ENCODE measurements around the gene EPB41L1. TPM values are rescaled to one million over a fixed set of nuclear protein-coding genes. Genes with fewer than 3 reads are reported as not detected.

Gene EPB41L1
- total RNA-seq, 1 experiment from 2014 or later, result 42.1 TPM

DNA sequence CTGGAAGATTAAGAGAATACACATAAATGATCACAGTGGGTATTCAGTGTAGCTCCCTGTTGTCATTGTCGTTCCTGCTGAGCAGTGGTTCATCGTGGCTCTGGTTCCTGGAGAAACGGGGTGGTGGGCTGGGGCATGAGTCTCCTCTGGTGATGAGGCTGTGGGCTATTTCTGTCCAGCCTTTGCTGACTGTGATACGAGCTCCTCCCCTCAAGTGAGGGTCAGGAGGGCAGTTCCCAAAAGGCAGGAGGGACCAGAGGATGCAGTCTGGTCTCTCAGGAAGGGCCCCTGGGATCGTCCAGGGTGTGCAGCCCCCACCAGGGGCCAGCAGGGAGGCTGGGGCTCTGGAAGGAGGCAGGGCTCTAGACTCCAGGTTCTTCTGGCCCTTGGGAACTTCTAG lies 120.5 kb downstream of the EPB41L1 start:
- intact Hi-C loops (cut with micrococcal nuclease), result no loop called here
- H3K27me3 ChIP-seq (ENCODE audit: insufficient read depth, low read length), result no peaks in the 10 kb centered on the region
- no TSS peak for BruUV-seq (replicated peaks)

More for the DNA sequence above, 120.5 kb downstream of the EPB41L1 start:
- ATAC-seq, result no peak
- H3K4me3 ChIP-seq (replicated peaks in 1 of 2; ENCODE audit: low read depth in 1 of 2, low read length in 2 of 2), result no peak overlapping the region
- ChIA-PET CTCF (no interaction called here), POLR2A (no interaction called here), RAD21 (ENCODE audit: low non-redundant PET in 1 of 2, low total read pairs in 2 of 2, uncharacterized antibody in 2 of 2, unreplicated experiment in 2 of 2) (no interaction called here)
- no peaks in the 10 kb centered on the region for H3K9me2 ChIP-seq (ENCODE audit: insufficient read depth)
- no peaks in the 10 kb centered on the region for H3K9me3 ChIP-seq (ENCODE audit: control insufficient read depth in 1 of 2, insufficient read depth in 1 of 2, low read depth in 1 of 2, low read length in 2 of 2)
- no peaks in the 10 kb centered on the region for H3K36me3 ChIP-seq (ENCODE audit: control insufficient read depth in 1 of 2, insufficient read depth in 2 of 2, low read length in 2 of 2)
- TF ChIP-seq, protein P1, sequence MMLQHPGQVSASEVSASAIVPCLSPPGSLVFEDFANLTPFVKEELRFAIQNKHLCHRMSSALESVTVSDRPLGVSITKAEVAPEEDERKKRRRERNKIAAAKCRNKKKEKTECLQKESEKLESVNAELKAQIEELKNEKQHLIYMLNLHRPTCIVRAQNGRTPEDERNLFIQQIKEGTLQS (IDR thresholded peaks at IDR 0.05), result no peak
- TF ChIP-seq ELF1 (IDR thresholded peaks at IDR 0.05; ENCODE audit: borderline replicate concordance, low read depth), result no peak
- no peak for TF ChIP-seq SRF (IDR thresholded peaks at IDR 0.05; ENCODE audit: low read depth)
- no peak for TF ChIP-seq SP1 (IDR thresholded peaks at IDR 0.05; ENCODE audit: low read depth)
- TF ChIP-seq CEBPB (IDR thresholded peaks at IDR 0.05; ENCODE audit: low read depth), result no peak
- TF ChIP-seq, protein P2, sequence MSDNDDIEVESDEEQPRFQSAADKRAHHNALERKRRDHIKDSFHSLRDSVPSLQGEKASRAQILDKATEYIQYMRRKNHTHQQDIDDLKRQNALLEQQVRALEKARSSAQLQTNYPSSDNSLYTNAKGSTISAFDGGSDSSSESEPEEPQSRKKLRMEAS (IDR thresholded peaks at IDR 0.05), result no peak
- TF ChIP-seq EGR1 (IDR thresholded peaks at IDR 0.05; ENCODE audit: low read depth), result no peak
- no peak for TF ChIP-seq SIN3A (IDR thresholded peaks at IDR 0.05; ENCODE audit: low read depth)
- no peak for TF ChIP-seq EZH2 (IDR thresholded peaks at IDR 0.05)
- TF ChIP-seq FOSL1 (IDR thresholded peaks at IDR 0.05; ENCODE audit: low read depth), result no peak
- no peak for TF ChIP-seq POLR2A (IDR thresholded peaks at IDR 0.05; ENCODE audit: borderline replicate concordance, extremely low read depth, insufficient read depth, insufficient read length)
- TF ChIP-seq CBX3 (IDR thresholded peaks at IDR 0.05; ENCODE audit: low read depth), result no peak
- no peak for TF ChIP-seq ZNF274 (IDR thresholded peaks at IDR 0.05; ENCODE audit: low read depth, low read length)
- TF ChIP-seq ZFX (IDR thresholded peaks at IDR 0.05), result no peak
- TF ChIP-seq YY1 (IDR thresholded peaks at IDR 0.05; ENCODE audit: extremely low read depth, insufficient replicate concordance, low read depth, low read length), result no peak
- TF ChIP-seq, protein P3, sequence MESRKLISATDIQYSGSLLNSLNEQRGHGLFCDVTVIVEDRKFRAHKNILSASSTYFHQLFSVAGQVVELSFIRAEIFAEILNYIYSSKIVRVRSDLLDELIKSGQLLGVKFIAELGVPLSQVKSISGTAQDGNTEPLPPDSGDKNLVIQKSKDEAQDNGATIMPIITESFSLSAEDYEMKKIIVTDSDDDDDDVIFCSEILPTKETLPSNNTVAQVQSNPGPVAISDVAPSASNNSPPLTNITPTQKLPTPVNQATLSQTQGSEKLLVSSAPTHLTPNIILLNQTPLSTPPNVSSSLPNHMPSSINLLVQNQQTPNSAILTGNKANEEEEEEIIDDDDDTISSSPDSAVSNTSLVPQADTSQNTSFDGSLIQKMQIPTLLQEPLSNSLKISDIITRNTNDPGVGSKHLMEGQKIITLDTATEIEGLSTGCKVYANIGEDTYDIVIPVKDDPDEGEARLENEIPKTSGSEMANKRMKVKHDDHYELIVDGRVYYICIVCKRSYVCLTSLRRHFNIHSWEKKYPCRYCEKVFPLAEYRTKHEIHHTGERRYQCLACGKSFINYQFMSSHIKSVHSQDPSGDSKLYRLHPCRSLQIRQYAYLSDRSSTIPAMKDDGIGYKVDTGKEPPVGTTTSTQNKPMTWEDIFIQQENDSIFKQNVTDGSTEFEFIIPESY (IDR thresholded peaks at IDR 0.05; ENCODE audit: extremely low read depth, insufficient replicate concordance, low read length), result no peak
- no peak for TF ChIP-seq REST (IDR thresholded peaks at IDR 0.05; ENCODE audit: low read depth)
- TF ChIP-seq EZH2phosphoT487 (IDR thresholded peaks at IDR 0.05; ENCODE audit: borderline replicate concordance), result no peak
- TF ChIP-seq CTCF (IDR thresholded peaks at IDR 0.05 in 2 of 3, conservative IDR thresholded peaks at IDR 0.05 in 1 of 3; ENCODE audit: borderline replicate concordance in 1 of 3, insufficient read depth in 1 of 3, low read depth in 2 of 3, low read length in 2 of 3), result no peak
- TF ChIP-seq RAD21 (IDR thresholded peaks at IDR 0.05; ENCODE audit: low read depth), result no peak
- no peaks in the 10 kb centered on the region for H4K20me1 ChIP-seq (ENCODE audit: insufficient read depth)
- no peak overlapping the region for H3K27ac ChIP-seq (ENCODE audit: low read depth, low read length)
- H3K4me1 ChIP-seq (ENCODE audit: control insufficient read depth in 1 of 2, insufficient read depth in 2 of 2, low read length in 2 of 2), result no peaks in the 10 kb centered on the region
- no peak for DNase-seq (ENCODE audit: low read depth, low spot score)
- no peak overlapping the region for H2AFZ ChIP-seq (ENCODE audit: low read depth, low read length, poor library complexity, severe bottlenecking)
- H3K79me2 ChIP-seq (ENCODE audit: insufficient read depth, low read length), result no peaks in the 10 kb centered on the region
- no peak overlapping the region for H3K4me2 ChIP-seq (ENCODE audit: low read length)
- H3K9ac ChIP-seq (ENCODE audit: low read length), result no peak overlapping the region
